HG03066 (cell line): Measurements from ENCODE around the gene ANKH.
"Not testable (repeated sequence)": the region's sequence is repeated elsewhere in the genome, so short reads cannot be mapped to it uniquely, and the experiment has no call there.

Source experiments
- ATAC-seq: cut with Tn5 transposase; IDR thresholded peaks from one replicate; pipeline ENCODE4 v1.9.1; 2021; ENCODE audit warnings: low read depth; ENCODE audit not compliant: unreplicated experiment

ANKH gene

GRCh38 chr5:14884062-14884612 is 12.6 kb upstream of the ANKH start:
- no peak for ATAC-seq

- ATAC-seq: no peak
Measured at GRCh38 chr5:14882658-14883580, 11.3 kb upstream of the ANKH start.

GRCh38 chr5:14881826-14882225 is 10.2 kb upstream of the ANKH start:
- no peak for ATAC-seq

- ATAC-seq: no peak
Measured at GRCh38 chr5:14880688-14881087, 9.1 kb upstream of the ANKH start.

- no peak for ATAC-seq
Measured at GRCh38 chr5:14879937-14880589, 8.5 kb upstream of the ANKH start.

GRCh38 chr5:14879393-14879792 is 7.8 kb upstream of the ANKH start:
- no peak for ATAC-seq

GRCh38 chr5:14878192-14878591 is 6.6 kb upstream of the ANKH start:
- not testable (repeated sequence) for ATAC-seq

- no peak for ATAC-seq
Measured at GRCh38 chr5:14876095-14876494, 4.5 kb upstream of the ANKH start.

GRCh38 chr5:14873790-14874189 is 2.2 kb upstream of the ANKH start:
- ATAC-seq: no peak

- ATAC-seq: no peak
Measured at GRCh38 chr5:14873093-14873492, 1.5 kb upstream of the ANKH start.

GRCh38 chr5:14872070-14872989 is 752 bp upstream of the ANKH start:
- ATAC-seq: peak; percentile 33

- no peak for ATAC-seq
Measured at GRCh38 chr5:14870337-14871213, 1.0 kb downstream of the ANKH start.

GRCh38 chr5:14869668-14870164 is 1.9 kb downstream of the ANKH start:
- ATAC-seq: no peak

GRCh38 chr5:14869233-14869632 is 2.3 kb downstream of the ANKH start:
- no peak for ATAC-seq

GRCh38 chr5:14868771-14869170 is 2.8 kb downstream of the ANKH start:
- no peak for ATAC-seq

GRCh38 chr5:14864181-14864812 is 7.3 kb downstream of the ANKH start:
- ATAC-seq: no peak

GRCh38 chr5:14863105-14863504 is 8.5 kb downstream of the ANKH start:
- ATAC-seq: no peak

GRCh38 chr5:14861123-14861765 is 10.3 kb downstream of the ANKH start:
- ATAC-seq: no peak
